ENCODE measurements around the gene DCTN2.
A peak's percentile ranks its signal among the peaks of the same experiment; 100 is the strongest.
"Not testable (repeated sequence)": the region's sequence is repeated elsewhere in the genome, so short reads cannot be mapped to it uniquely, and the experiment has no call there.

Gene DCTN2

DNA sequence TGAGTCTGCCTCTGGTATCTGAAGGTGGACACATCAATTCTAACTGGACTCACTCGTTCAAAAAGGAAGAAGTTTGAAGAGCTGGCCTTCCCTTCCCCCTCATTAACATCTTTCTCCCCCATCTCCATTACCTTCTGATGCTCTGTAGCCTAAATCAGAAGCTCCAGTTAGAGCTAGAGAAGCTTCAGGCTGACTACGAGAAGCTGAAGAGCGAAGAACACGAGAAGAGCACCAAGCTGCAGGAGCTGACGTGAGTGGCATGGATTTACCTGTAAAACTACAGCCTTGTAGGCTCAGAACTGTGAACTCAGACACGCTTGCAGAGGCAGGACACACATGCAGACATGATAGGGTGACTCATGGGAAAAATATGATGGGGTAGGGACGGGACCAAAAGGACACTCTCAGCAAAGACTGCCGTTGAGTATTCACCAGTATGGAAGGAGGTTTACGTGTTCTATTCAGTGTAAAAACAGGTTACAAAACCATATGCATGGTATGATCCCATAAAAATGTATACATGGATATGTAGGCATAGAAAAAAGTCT is 29.7 kb upstream of the DCTN2 start:
- DNase-seq, result no peak

DNA sequence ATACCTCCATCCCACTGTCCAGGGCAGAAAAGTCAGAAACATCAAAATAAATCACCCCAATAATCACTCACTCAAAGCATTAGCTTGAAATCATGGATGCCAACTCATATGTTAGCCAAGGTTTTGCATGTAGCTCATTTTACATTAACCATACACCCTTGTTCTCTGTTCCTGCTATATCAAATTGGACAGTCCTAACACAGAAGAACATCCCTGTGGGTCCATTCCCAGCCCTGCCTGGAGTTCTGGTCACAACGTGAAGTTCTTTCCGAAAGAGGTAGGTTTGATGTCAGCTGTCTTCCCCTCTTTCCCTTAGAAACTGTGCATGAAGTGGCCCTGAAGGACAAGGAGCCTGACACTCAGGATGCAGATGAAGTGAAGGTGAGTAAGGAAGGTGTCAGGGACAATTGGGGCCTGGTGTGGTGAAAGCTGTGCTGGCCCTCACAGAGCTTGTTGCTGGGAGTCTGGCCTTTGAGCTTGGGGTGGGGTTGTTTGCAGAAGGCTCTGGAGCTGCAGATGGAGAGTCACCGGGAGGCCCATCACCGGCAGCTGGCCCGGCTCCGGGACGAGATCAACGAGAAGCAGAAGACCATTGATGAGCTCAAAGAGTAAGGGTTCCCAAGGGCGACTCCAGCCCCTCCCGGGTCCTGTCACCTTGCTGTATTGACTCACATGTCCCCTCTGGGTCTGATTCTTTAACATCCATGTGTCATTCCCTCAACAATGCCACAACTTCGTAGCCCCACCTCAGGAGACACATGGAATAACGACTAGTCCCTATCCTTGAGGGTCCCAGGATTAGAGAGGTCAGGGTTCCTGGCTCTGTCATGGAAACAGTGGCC is 29.0 kb upstream of the DCTN2 start:
- DNase-seq, result no peak

DNA sequence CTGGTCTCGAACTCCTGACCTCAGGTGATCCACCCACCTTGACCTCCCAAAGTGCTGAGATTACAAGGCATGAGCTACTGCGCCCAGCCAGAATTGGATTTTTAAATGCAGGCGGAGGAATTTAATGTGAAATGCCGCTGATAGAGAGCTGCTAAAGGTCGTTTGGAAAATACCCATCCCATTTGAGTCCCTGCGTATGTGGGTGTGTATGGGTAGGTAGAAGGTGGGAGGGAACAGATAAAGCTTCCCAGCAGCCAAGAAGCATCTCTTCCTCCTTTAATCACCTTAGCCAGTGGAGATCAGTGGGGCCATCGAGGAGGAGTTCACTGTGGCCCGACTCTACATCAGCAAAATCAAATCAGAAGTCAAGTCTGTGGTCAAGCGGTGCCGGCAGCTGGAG is 27.8 kb upstream of the DCTN2 start:
- no peak for DNase-seq

DNA sequence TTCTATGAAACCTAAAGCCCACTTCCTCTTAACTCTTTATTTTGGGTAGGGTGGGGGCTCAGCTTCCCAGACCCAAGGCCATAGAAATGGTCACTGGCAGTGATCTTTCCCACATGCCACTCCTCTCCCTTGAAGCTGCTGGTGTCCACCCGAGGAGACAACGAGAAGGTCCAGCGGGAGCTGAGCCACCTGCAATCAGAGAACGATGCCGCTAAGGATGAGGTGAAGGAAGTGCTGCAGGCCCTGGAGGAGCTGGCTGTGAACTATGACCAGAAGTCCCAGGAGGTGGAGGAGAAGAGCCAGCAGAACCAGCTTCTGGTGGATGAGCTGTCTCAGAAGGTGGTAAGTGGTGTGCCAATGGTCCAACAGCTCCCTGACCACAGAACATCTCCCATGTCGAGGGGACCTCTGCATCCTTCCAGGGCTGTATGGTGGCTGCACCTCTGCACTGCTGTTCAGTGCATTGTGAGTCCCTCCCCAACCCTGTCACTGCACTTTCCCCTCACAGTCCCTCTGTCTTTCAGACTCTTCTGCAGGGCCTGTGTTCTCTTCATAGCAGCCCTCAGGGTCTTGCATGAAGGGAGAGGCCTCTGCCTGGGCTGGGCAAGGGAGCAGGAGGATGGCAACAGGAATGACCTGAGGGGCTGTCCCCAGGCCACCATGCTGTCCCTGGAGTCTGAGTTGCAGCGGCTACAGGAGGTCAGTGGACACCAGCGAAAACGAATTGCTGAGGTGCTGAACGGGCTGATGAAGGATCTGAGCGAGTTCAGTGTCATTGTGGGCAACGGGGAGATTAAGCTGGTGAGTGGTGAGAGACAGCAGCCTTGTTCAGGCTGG is 25.2 kb upstream of the DCTN2 start:
- DNase-seq, result no peak

DNA sequence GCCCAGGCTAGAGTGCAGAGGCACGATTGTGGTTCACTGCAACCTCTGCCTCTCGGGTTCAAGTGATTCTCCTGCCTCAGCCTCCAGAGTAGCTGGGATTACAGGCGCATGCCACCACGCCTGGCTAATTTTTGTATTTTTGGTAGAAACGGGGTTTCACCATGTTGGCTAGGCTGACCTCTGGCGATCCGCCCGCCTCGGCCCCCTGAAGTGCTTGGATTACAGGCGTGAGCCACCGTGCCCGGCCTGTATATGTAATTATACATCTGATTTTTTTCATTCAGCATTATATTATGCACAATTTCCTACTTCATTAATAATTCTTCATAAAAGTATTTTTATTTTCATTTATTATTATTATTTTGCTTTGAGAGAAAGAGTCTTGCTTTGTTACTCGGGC is 23.4 kb upstream of the DCTN2 start:
- not testable (repeated sequence) for DNase-seq

DNA sequence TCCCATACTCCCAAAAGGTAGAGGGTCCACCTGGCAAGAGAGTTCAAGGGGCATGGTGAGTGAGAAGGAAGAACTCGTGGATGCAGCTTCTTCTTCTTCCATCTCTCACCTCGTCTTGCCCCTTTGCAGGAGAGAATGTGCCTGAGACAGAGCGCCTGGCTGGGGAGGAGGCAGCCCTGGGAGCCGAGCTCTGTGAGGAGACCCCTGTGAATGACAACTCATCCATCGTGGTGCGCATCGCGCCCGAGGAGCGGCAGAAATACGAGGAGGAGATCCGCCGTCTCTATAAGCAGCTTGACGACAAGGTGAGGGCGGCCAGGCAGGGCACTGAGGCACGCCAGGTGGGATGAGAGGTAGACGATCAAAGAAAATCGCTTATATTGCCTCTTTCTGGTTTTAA is 22.9 kb upstream of the DCTN2 start:
- no peak for DNase-seq

DNA sequence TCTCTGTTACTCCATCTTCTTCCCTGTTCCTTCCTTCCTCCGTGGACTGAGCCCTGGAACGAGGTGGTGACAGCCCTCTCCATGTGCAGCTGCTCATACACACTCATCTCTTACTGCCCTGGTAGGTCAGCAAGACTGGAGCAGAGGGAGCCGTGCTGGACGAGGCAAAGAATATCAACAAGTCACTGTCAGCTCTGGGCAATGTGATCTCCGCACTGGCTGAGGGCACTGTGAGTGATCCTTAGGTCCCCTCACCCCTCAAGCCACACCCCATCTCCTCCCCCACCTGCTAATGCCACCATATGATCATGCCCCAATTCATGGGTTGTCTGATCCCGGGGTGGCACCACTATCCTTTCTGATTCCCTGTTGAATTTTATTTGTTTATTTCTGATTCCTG is 21.8 kb upstream of the DCTN2 start:
- DNase-seq, result no peak

DNA sequence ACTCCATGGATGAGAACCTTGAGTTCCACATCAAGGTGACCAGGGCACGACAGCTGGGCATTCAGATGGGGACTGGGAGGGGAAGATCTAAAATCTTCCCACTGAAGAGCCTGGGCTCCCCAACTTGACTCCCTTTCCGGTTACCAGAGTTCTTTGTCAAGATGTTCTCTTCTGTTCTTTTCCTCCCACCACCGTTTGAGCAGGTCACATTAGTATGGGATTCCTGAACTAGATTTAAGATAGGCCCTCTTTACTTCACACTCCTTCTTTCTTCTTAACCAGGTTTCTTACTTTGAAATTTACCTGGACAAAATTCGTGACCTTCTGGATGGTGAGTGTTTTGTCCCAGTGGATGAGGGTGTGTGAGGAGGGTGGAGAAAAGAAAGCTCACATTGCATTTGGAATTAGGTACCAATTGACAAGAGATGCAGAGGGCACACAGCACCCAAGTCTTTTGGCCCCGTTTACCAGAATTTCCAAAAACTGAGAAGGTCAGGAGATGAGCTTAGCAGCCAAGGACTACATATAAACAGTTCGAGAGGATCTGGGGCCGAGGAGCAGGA is 17.3 kb upstream of the DCTN2 start:
- no peak for DNase-seq

DNA sequence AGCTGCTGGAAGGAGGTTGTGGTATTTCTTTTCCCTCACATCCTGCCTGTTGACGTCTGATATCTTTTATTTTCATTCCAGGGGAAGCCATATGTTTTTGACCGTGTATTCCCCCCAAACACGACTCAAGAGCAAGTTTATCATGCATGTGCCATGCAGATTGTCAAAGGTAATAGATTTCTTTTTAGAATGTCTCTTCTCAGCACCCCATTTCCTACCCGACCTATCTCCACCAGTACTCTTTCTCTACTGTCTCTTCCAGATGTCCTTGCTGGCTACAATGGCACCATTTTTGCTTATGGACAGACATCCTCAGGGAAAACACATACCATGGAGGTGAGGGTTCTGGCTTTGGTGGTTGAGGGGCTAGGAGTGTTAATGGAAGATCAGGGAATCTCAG is 16.4 kb upstream of the DCTN2 start:
- no peak for DNase-seq

DNA sequence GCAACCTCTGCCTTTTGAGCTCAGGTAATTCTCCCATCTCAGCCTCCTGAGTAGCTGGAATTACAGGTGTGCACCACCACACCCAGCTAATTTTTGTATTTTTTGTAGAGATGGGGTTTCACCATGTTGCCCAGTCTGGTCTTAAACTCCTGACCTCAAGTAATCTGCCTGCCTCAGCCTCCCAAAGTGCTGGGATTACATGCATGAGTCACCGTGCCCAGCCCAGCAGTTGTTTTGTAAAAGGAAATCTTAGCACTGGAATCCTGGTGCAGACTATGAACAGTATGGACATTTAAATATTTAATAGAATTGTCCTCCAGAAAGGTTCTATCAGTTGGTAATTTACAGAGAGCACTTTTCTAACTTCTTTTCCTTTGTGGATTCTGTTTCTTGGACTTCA is 14.1 kb upstream of the DCTN2 start:
- not testable (repeated sequence) for DNase-seq

DNA sequence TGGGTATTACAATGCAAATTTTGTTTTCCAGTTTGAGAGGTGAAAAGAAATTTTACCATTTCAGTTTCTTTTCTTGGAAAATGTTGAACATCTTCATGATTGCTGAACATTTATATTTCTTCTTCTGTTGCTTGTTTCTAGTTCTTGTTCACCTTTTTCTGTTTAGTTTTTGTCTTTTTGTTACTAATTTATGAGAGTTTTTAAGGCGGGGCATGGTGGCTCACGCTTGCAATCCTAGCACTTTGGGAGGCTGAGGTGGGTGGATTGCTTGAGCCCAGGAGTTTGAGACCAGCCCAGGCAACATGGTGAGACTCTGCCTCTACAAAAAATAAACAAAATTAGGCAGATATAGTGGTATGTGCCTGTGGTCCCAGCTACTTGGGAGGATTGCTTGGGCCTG is 13.5 kb upstream of the DCTN2 start:
- no peak for DNase-seq

DNA sequence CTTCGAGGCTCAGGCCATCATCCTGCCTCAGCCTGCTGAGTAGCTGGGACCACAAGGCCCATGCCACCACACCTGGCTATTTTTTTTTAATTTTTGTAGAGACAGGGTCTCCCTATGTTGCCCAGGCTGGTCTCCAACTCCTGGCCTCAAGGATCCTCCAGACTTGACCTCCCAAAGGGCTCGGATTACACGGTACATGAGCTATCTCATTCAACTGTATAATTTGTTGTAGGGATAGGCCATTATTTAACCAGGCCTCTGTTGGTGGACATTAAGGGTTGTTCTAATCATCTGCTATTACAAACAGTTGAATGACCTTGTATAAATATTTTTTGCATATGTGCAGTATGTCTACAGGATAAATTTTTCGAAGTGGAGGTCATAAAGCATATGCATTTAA is 11.9 kb upstream of the DCTN2 start:
- no peak for DNase-seq

DNA sequence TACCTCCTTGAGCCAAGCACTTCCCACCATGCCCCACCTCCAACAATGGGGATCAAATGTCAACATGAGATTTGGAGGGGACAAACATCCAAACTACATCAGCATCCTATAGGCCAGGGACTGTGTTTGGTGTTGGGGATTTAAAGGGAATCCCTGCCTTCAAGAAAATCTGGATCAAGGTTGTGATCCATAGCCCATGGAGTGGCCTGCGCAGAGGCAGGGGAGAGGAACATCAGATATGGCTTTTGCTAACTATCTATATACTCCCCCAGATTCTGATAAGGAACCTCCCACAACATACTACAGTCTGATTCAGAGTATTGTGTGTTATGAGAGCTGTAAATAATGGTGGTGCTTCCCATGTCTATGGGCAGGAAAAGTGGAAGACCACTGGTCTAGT is 7.9 kb upstream of the DCTN2 start:
- DNase-seq, result no peak

DNA sequence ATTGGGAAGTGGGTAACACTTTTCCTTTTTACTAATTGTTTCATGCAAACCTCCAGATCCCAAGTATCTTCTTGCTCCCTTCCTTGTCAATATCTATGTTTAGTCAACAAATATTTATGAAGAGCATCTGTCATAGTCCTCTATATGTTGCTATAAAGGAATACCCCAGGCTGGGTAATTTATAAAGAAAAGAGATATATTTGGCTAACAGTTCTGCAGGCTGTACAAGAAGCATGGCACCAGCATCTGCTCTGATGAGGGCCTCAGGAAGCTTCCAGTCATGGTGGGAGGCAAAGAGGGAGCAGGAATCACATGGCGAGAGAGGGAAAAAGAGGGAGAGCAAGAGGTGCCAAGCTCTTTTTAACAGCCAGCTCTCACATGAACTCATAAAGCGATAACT is 7.5 kb upstream of the DCTN2 start:
- DNase-seq, result no peak

DNA sequence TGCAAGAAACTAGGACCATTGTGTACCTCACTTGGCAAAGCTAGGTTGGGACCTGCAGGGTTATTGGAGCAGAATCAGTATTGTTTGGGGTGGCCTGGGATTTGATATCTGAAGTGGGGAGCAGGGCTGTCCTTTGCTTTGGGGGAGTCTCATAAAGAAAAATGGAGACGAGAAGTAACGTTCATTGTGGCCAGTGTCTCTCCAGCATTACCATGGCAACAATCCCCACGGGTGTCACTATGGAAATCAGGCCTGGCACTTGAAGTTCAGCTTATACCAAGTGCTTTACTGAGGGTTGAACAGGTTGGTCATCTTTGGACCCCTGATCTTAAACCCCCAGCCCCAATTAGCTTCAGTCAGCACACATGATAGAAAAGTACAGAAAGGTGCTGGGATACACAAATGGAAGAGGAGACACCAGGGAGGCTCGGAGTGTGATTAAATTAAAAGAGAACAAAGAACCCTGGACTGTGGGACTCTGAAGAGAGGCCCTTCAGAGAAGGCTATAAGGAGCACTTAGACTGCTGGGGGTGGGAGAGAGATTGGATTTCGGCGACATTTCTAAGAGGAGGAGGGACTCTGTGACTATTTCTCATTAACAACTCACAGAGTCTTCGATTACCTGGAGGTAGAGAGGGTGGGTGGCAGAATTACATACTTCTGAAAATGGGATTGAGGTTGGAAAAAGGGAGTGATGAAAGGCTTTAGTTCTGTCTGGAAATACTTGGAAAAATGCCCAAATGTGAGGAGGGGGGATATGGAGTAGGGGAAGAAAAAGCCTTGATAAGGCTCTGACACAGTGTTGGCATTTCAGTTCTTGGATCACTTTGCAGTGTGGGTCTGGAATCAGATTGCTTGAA is 6.6 kb upstream of the DCTN2 start:
- no peak for DNase-seq

DNA sequence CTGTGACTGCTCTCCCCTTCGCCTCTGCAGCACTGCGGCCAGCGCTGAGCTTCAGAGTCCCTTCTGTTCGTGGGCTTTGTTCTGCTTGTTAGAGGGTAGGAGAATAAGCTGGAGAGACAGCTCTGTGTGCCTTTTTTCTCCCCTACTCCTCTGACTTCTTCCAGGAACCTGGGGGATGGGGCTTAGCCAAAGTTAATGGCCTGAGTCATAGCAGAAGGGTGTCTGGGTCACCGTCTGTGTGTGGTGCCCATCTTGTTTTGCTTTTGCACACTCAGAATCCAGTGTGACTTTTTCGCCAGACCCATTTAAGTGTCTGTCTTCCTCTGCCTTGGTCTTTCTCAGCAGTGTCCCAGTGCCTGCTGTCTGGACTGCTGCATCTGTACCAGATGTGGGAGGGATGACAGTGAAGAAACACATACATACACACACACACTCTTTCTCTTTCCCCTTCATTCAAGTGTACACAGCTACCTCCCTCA is 5.9 kb upstream of the DCTN2 start:
- no peak for DNase-seq

DNA sequence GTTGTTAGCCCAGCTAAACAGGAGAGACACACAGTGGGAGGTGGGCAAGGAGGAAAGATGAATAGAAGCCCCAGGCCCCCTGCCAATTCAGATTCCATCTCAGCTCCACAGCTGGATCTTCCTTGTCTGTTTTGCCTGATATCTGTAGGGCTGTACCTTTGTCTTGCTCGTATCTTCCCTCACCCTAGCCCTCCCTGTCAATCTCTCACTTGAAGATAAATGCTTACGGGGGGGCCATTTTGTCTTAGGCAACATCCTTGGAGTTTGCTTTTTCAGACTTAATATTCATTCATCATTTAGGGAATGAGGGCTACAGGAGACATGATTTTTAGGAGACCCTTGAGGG is 5.3 kb upstream of the DCTN2 start:
- DNase-seq, result no peak

DNA sequence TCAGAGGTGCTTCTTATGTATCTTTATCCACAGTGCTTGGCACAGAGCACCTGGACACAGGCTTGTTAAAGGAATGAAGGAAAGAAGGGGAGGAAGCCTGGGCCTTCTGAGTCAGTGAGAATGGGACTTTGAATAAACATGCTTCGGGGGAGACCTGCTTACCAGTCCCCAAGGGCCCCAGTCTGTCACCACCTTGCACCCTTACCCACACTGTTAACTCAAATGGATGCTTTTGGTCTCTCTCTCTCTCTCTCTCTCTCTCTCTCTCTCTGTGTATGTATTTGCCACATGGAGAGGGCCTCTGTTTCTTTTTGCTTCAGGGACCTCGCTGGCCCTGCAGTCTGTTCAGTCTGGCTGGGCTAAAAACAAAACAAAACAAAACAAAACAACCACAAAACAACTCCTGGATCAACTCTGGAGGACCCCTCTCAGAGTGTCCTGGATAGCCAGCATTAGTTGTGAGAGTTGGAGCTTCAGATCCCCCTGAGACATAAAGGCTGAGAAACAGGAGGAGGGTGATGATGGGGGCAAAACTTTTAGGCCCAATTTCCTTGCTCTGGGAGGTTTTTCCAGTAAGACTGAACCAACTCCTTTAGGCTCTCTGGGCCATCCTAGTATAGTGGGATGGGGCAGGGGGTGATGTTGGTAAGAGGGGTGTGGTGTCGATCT is 4.8 kb upstream of the DCTN2 start:
- DNase-seq, result no peak

DNA sequence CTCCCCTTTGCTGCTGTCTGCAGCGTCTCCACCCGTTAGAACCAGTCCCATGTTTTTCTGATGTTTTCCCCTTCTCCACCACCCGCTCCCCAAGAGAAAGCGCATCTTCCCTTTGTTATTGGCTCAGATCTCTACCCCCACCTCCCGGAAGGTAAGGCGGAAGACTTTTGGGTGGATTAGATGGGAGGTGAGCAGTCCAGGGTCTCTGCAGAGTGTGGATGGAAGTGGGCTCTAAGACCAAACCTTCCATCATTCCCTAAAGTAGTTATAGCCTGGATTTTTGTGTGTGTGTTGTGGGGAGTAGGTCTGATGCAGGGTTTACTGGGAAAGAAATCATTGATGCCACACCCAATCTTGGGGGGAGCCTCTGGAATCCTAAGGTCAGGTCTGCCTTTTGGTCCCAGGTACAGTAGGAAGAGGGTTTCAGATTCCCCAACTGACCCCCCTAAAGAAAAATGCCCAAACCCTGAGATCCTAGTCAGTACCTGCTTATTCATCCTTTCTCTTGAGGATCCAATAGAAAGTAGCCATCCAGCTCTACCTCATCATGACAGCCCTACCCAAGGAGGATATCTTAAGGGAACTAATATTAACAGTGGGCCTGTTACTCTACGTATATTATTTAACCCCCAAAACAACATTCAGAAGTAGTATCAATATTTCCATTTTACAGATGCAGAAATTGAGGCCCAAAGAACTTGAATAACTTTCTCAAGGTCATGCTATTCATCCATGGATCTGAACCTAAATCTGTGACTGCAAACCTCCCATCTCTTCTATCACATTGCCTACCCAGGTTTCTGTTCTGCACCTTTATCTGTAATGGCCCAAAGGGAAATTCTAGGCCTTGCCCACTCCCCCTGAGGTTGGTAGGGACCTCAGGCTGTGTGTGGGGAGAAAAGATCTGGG is 3.9 kb upstream of the DCTN2 start:
- no peak for DNase-seq

DNA sequence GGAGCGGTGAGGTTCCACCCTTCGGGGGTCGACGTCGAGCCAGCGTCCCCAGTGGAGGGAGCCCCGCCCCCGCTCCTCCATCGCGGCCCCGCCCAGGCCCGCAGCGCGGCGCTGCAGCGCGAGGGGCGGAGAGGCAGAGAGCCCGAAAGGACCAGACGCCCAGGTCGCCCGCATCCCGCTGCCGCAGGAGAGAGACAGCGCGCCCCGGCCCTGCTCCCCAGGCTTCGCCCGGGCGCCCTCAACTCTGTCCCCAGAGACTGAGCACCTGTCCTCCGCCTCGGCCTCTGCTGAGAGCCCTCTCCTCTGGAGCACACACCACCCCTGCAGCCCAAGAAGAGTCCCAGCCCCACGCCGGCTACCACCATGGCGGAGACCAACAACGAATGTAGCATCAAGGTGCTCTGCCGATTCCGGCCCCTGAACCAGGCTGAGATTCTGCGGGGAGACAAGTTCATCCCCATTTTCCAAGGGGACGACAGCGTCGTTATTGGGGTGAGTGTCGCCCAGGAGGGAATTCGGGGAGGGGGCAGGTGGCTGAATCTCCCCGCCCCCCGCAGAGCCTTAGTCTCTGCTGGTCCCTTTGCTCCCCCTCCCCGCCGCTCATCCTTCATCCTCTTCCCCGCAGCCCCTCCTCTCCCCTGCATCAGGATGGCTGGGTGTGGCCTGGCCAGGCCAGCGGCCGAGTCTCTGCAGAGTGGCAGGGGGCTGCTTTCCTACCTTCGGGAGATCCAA is 3.1 kb upstream of the DCTN2 start, which contains the start of gene KIF5A:
KIF5A (plus strand) TSS at position 136 of the 732 bp plus-strand sequence; CDS start at position 364, 228 bp downstream.
- peak; percentile 25 for DNase-seq
